Effector memory CD4-positive, alpha-beta T cell (primary cell): ENCODE measurements around the gene WDR45B.

Source experiments
- DNase-seq, 3 donors: peaks; one replicate each; pipeline ENCODE4 v3.0.0-alpha.2; 2020
- H3K27ac ChIP-seq: 2 replicates; pipeline ENCODE4 v1.7.0; 2013; ENCODE audit warnings: mild to moderate bottlenecking, low read length, moderate library complexity; ENCODE audit not compliant: insufficient read depth, poor library complexity, severe bottlenecking
- H3K27me3 ChIP-seq: replicated peaks from 2 replicates; pipeline ENCODE4 v1.7.0; 2013; ENCODE audit warnings: mild to moderate bottlenecking, low read length; ENCODE audit not compliant: insufficient read depth, control insufficient read depth, poor library complexity, severe bottlenecking
- H3K36me3 ChIP-seq: 2 replicates; pipeline ENCODE4 v1.7.0; 2013; ENCODE audit warnings: mild to moderate bottlenecking, low read length, moderate library complexity; ENCODE audit not compliant: control insufficient read depth, insufficient read depth
- H3K4me1 ChIP-seq: 2 replicates; pipeline ENCODE4 v1.7.0; 2013; ENCODE audit warnings: low read length, mild to moderate bottlenecking; ENCODE audit not compliant: control insufficient read depth, insufficient read depth, poor library complexity, severe bottlenecking
- H3K4me3 ChIP-seq: 2 replicates; pipeline ENCODE4 v1.7.0; 2013; ENCODE audit warnings: low read length, low read depth, mild to moderate bottlenecking; ENCODE audit not compliant: insufficient read depth, poor library complexity, severe bottlenecking
- H3K9me3 ChIP-seq: 2 replicates; pipeline ENCODE4 v1.7.0; 2013; ENCODE audit warnings: mild to moderate bottlenecking, low read length, moderate library complexity; ENCODE audit not compliant: control insufficient read depth

The WDR45B gene

DNA sequence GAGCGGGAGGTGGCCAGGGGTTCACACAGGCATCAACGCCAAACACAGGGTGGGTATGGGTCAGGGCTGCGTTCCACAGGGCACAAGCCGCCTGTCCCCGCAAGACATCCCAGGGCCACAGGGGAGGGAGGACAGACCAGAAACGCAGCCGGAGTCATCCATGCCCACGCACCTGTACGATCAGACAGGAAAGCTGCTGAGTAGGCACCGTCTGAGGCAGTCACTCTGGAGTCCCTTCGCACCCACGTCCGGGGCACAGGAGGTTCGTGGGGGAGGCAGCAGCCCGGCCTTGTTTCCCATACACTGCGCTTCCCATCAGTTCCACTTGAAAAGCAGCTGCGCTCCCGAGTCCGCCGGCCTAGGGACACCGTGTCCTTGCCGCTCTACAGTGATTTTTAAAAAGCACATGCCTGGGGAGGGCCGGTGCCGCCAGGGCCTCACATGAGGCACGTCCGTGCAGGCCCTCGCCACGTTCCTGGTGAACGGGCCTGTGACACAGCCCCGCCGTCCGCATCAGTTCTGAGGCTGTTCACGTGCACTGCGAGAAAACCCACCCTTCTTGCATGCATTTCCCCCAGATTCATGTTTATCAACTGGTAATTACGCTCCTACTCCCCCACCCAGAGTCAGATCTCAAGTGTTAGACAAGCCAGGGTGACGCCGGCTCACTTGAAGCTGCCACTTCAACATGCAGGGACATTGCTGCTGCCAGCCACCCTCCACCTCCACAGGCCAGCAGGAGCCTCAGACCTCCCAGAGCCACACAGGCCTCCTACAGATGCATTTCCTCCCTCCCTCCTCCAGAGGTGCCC, 34.8 kb downstream of the WDR45B start:
- DNase-seq, result no peak
- H3K27me3 ChIP-seq, result no peaks in the 10 kb centered on the region
- no peak overlapping the region for H3K27ac ChIP-seq
- H3K4me1 ChIP-seq, result no peaks in the 10 kb centered on the region
- peaks cover 40% of the 10 kb centered on the region for H3K36me3 ChIP-seq
- H3K4me3 ChIP-seq, result no peak overlapping the region
- H3K9me3 ChIP-seq, result no peaks in the 10 kb centered on the region

DNA sequence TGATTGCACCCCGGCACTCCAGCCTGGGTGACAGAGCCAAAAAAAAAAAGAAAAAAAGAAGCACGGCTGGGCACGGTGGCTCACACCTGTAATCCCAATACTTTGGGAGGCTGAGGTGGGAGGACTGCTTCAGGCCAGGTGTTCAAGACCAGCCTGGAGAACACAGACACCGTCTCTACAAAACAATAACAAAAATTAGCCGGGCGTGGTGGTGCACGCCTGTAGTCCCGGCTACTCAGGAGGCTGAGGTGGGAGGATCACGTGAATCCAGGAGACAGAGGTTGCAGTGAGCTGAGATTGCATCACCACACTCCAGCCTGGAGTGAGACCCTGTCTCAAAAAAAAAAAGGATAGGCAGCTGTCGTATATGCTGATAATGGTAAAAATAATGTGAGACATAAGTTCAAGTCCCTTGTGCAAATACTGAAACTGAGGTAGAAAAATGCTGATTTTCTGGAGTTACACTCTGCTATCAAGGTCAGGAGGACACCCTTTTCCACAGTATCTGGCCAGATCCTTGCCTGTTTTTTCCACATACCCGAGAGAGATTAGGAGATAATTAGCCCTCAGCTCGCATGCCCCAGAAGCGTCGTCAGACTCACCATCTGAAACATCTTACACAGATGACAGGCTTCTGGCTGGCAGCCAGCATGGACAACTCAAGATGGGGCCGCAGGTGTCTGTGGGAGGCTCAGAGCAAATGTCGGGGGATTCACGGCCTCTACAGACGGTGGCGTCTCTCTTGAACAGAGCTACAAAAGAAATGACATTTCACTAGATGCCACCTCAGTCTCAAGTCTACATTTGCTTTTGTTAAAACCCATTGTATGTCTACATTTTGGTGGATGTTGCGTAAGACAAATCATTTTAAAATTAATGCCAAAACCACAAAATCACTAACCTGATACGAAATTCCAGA, 36.8 kb downstream of the WDR45B start:
- Histone ChIP-seq H3K36me3 (peaks cover 29% of the 10 kb centered on the region), H3K4me3 (no peak overlapping the region)

DNA sequence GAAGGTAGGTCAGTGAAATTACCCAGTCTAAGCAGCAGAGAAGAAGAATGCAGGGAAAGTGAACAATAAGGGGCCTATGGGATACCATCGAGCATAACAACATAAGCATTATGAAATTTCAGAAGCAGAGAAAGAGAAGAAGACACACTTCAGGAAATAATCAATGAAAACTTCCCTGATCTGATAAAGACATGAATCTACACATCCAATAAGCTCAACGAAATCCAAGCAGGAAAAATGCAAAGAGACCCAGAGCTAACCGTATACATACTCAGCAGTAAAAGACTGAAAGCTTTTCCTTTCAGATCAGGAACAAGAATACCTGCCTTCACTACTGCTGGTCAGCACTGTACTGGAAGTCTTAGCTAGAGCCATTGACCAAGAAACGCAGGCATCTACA, 38.6 kb downstream of the WDR45B start:
- DNase-seq, result no peak
- Histone ChIP-seq H3K36me3 (peaks cover 20% of the 10 kb centered on the region), H3K4me1 (no peaks in the 10 kb centered on the region)

More for the DNA sequence above, 36.8 kb downstream of the WDR45B start:
- Histone ChIP-seq H3K27ac (no peak overlapping the region), H3K4me1 (no peaks in the 10 kb centered on the region), H3K27me3 (no peaks in the 10 kb centered on the region), H3K9me3 (no peaks in the 10 kb centered on the region)
- no peak for DNase-seq

DNA sequence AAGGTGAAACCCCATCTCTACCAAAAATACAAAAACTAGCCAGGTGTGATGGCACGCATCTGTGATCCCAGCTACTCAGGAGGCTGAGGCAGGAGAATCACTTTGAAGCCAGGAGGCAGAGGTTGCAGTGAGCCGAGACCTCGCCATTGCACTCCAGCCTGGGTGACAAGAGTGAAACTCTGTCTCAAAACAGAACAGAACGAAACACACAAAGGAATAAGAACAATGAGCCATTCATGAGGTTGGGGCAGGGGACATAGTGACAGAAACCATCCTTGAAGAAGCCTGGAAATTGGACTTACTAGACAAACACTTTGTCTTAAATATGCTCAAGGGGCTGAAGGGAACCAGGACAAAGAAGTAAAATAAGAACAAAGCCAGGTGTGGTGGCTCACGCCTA, 39.4 kb downstream of the WDR45B start:
- Histone ChIP-seq H3K9me3 (no peaks in the 10 kb centered on the region), H3K27ac (no peak overlapping the region), H3K4me1 (peaks cover 3% of the 10 kb centered on the region), H3K27me3 (no peaks in the 10 kb centered on the region), H3K36me3 (peaks cover 19% of the 10 kb centered on the region), H3K4me3 (no peak overlapping the region)
- no peak for DNase-seq

More for the DNA sequence above, 38.6 kb downstream of the WDR45B start:
- H3K4me3 ChIP-seq, result no peak overlapping the region
- no peaks in the 10 kb centered on the region for H3K27me3 ChIP-seq
- H3K27ac ChIP-seq, result no peak overlapping the region
- no peaks in the 10 kb centered on the region for H3K9me3 ChIP-seq

DNA sequence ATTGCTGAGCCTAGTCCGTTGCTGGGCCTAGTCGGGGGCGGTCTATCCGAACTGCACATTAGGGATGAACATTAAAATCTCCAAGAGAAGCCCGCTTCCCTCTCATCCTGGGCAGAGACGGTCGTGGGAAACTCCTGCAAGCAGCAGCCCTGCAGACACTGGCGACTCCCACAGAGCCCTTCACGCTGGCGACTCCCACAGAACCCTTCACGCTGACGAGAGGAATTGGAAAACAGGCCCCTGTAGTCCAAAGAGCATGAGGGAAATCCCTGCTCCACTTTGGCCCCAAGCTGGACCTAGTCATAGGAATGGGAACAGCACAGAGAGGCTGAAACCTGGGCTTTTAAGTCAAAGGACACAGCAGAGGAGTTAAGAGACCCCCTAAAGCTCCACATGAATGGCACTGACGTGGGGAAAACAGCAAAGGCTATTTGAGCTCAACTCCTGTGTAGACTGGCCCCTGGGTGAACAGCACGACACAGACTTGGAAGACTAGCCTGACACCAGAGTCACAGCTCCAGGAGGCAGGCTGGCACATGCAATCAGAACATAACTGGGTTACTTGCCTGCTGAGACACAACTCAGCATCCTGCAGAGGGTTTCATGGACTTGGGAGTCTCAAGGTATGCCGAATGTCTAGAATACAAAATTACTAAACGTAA, 42.2 kb downstream of the WDR45B start:
- H3K9me3 ChIP-seq, result no peaks in the 10 kb centered on the region
- peak overlapping the region; percentile 7 for H3K27ac ChIP-seq

DNA sequence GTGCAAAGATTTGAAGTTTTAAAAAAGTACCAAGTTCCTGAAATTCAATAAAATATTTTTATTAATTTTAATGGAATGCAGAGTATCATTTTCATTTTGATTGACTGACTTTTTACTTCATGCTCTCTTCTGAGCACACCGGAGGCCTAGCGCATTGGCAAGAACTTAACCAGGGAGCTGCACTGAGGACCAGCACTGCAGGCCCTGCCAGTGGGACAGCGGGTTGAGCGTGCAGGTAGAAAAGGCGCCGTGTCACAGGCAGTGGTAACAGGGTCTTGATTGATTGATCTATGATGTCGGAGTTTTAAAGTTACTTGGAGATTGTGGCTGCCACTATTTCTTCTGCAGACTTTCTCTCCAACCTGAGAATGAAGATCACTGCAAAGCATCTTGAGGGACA, 43.7 kb downstream of the WDR45B start:
- Histone ChIP-seq H3K4me1 (peaks cover 5% of the 10 kb centered on the region), H3K27ac (no peak overlapping the region), H3K9me3 (no peaks in the 10 kb centered on the region)

More for the DNA sequence above, 42.2 kb downstream of the WDR45B start:
- Histone ChIP-seq H3K36me3 (peaks cover 32% of the 10 kb centered on the region), H3K4me1 (peaks cover 5% of the 10 kb centered on the region), H3K27me3 (no peaks in the 10 kb centered on the region), H3K4me3 (no peak overlapping the region)
- no peak for DNase-seq

DNA sequence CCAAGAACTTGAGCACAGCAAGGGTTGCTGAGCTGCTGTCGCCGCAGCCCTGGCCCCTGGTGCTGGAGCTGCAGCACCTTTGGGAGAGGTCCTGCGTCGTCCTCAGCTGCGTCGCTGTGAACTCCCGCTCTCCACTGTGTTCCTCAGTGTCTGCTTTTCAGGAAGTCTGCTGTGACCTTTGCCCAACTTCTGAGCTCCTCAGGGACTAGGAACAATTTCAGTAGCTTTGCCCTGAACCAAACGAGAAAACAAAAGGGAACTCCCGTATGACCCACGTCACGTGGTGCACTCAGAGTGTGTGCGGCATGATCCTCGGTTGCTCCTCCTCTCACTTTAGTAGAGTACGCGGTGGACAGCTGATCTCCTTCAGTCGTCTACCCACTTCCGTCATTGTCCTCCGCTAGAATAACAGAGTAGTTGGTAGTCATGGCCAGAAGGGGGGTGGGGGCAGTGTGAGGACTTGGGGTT, 44.2 kb downstream of the WDR45B start:
- H3K27me3 ChIP-seq, result no peaks in the 10 kb centered on the region
- H3K4me3 ChIP-seq, result no peak overlapping the region
- peaks cover 5% of the 10 kb centered on the region for H3K4me1 ChIP-seq
- peaks cover 39% of the 10 kb centered on the region for H3K36me3 ChIP-seq
- peak in 2 of 3 donors; percentile 21 to 29 for DNase-seq
- no peaks in the 10 kb centered on the region for H3K9me3 ChIP-seq
- no peak overlapping the region for H3K27ac ChIP-seq

More for the DNA sequence above, 43.7 kb downstream of the WDR45B start:
- Histone ChIP-seq H3K4me3 (no peak overlapping the region), H3K36me3 (peaks cover 39% of the 10 kb centered on the region), H3K27me3 (no peaks in the 10 kb centered on the region)
- DNase-seq, result no peak

DNA sequence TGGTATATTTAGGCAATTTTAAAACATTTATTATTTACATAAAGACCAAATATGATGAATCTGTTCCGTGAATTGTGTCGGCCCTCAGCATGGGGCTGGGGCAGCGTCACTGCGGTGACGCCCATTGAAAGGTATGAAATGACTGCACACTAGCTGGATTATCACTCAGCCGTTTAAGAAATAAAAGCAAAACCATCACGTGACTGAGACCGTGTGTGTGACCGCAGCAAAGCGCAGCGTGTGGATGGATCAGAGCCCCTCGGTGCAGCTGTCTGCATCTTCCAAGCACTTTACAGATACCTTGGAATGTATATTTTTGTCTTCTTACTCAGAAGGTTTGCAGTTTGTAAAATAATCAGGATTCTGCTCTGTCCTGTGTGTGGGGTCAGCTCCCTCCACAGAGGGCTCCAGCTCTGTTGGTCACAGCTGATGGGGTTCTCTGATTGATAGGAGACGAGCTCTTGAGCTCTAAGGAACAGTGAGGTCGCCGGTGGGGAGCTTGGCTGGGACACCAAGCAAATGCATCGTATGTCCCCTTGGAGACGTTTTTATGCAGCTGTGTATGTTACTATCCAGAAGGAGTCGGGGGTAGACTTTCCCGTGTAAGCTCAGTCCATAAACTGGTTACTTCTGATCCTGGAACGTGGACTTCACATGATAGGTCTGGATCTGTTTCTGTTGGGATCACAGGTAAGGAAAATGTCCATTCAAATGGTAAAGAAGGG, 45.1 kb downstream of the WDR45B start:
- H3K9me3 ChIP-seq, result no peaks in the 10 kb centered on the region
- H3K4me1 ChIP-seq, result peaks cover 5% of the 10 kb centered on the region
- H3K27ac ChIP-seq, result no peak overlapping the region
- peaks cover 39% of the 10 kb centered on the region for H3K36me3 ChIP-seq
- H3K27me3 ChIP-seq, result no peaks in the 10 kb centered on the region
- no peak for DNase-seq
- no peak overlapping the region for H3K4me3 ChIP-seq

DNA sequence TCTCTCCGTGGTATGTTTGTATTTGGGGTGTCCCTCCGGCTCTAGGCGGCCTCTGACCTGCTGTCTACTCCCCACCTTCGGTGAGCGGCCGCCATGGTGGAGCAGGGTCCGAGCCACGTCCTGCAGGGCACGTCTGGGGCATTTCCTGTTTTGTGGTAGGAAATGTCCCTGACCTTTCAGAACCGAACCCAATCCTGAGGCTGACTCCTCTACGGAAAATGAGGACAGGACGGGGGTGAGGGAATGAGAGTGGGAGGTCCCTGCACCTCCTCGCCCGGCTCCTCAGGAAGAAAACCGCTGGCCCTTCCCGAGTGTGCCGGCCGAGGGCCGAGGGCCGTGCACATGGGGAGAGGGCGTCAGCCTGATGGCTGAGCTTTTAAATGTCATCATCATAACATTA, 45.8 kb downstream of the WDR45B start:
- H3K9me3 ChIP-seq, result no peaks in the 10 kb centered on the region
- no peak for DNase-seq
- no peak overlapping the region for H3K4me3 ChIP-seq
- H3K4me1 ChIP-seq, result peaks cover 5% of the 10 kb centered on the region
- peaks cover 39% of the 10 kb centered on the region for H3K36me3 ChIP-seq
- no peaks in the 10 kb centered on the region for H3K27me3 ChIP-seq
- no peak overlapping the region for H3K27ac ChIP-seq
